IMR-90 (cell line): ENCODE measurements around the gene DLL1. TPM values are rescaled to one million over a fixed set of nuclear protein-coding genes. Genes with fewer than 3 reads are reported as not detected.

Source experiments
- ATAC-seq: fragments of 200-7000 bp; cut with Tn5 transposase; 2 replicates; pipeline ENCODE4 v1.9.1; 2020; ENCODE audit warnings: low read depth, mild to moderate bottlenecking, moderate library complexity
- BruUV-seq: library from RNA; stranded (reverse); fragments of 400-500 nt; replicated peaks from 2 replicates; lab custom pipeline; 2021; lab: Mats Ljungman, UMichigan
- CTCF ChIA-PET: fragments of 300-600 bp; formaldehyde crosslinking; extraction: SDS; loops from one replicate; lab custom pipeline; 2021; ENCODE audit warnings: antibody characterized with exemption; lab: Yijun Ruan, JAX
- POLR2A ChIA-PET: fragments of 300-600 bp; sonication (Branson Sonifier 250); formaldehyde crosslinking; loops from one replicate; lab custom pipeline; 2022; ENCODE audit warnings: antibody characterized with exemption; ENCODE audit not compliant: unreplicated experiment; lab: Charles Lee
- DNase-seq: peaks from one replicate; pipeline ENCODE4 v3.0.0; 2013
- H2AFZ ChIP-seq: replicated peaks from 2 replicates; pipeline ENCODE3; 2013; ENCODE audit warnings: low read length, mild to moderate bottlenecking; ENCODE audit not compliant: poor library complexity
- H2AK5ac ChIP-seq: 2 replicates; pipeline ENCODE4 v1.6.1; 2013; ENCODE audit warnings: low read depth, low read length, inconsistent platforms
- H2AK9ac ChIP-seq: replicated peaks from 2 replicates; pipeline ENCODE3; 2013; ENCODE audit warnings: mild to moderate bottlenecking, low read depth, low read length, moderate library complexity; ENCODE audit not compliant: poor library complexity
- H2BK120ac ChIP-seq: 2 replicates; pipeline ENCODE4 v1.6.1; 2013; ENCODE audit warnings: low read depth, low read length, inconsistent platforms
- H2BK15ac ChIP-seq: 3 replicates; pipeline ENCODE4 v1.6.1; 2013; ENCODE audit warnings: low read depth, low read length, inconsistent platforms
- H2BK20ac ChIP-seq: 2 replicates; pipeline ENCODE4 v1.6.1; 2013; ENCODE audit warnings: low read depth, mild to moderate bottlenecking, inconsistent platforms, low read length, moderate library complexity
- H2BK5ac ChIP-seq: 2 replicates; pipeline ENCODE4 v1.6.1; 2013; ENCODE audit warnings: mild to moderate bottlenecking, low read depth, low read length, inconsistent platforms; ENCODE audit not compliant: poor library complexity, severe bottlenecking
- H3K14ac ChIP-seq: replicated peaks from 2 replicates; pipeline ENCODE4 v1.6.1; 2013; ENCODE audit warnings: low read depth, low read length, inconsistent platforms
- H3K18ac ChIP-seq: 2 replicates; pipeline ENCODE4 v1.6.1; 2013; ENCODE audit warnings: low read depth, low read length, control low read depth
- H3K23ac ChIP-seq: 2 replicates; pipeline ENCODE4 v1.6.1; 2013; ENCODE audit warnings: low read depth, low read length, inconsistent platforms
- H3K27ac ChIP-seq: 2 replicates; pipeline ENCODE4 v1.5.1; 2013; ENCODE audit warnings: mild to moderate bottlenecking, control low read depth, low read length; ENCODE audit not compliant: insufficient read depth
- H3K27me3 ChIP-seq: 2 replicates; pipeline ENCODE4 v1.6.1; 2013; ENCODE audit warnings: low read length; ENCODE audit not compliant: control insufficient read depth, insufficient read depth
- H3K36me3 ChIP-seq: 2 replicates; pipeline ENCODE4 v1.6.1; 2013; ENCODE audit warnings: low read length, mixed read lengths; ENCODE audit not compliant: control insufficient read depth, insufficient read depth
- H3K4ac ChIP-seq: 2 replicates; pipeline ENCODE4 v1.6.1; 2013; ENCODE audit warnings: low read depth, low read length, inconsistent platforms
- H3K4me1 ChIP-seq: 2 replicates; pipeline ENCODE4 v1.6.1; 2013; ENCODE audit warnings: low read length, mixed read lengths; ENCODE audit not compliant: control insufficient read depth, insufficient read depth
- H3K4me2 ChIP-seq: 2 replicates; pipeline ENCODE4 v1.6.1; 2013; ENCODE audit warnings: low read depth, mild to moderate bottlenecking, control low read depth, low read length, moderate library complexity
- H3K4me3 ChIP-seq: 2 replicates; pipeline ENCODE4 v1.5.1; 2013; ENCODE audit warnings: low read depth, mild to moderate bottlenecking, control low read depth, low read length, moderate library complexity; ENCODE audit not compliant: insufficient read depth
- H3K56ac ChIP-seq: 2 replicates; pipeline ENCODE4 v1.6.1; 2013; ENCODE audit warnings: low read length, inconsistent platforms; ENCODE audit not compliant: insufficient read depth; ENCODE audit errors: extremely low read depth
- H3K79me1 ChIP-seq, 2 experiments: 2 replicates each; pipeline ENCODE4 v1.6.1; 2013; ENCODE audit warnings: low read length in 2 of 2, inconsistent platforms in 1 of 2, low read depth in 1 of 2
- H3K9ac ChIP-seq: 2 replicates; pipeline ENCODE4 v1.6.1; 2013; ENCODE audit warnings: low read depth, low read length, control low read depth
- H3K9me1 ChIP-seq: 2 replicates; pipeline ENCODE4 v1.6.1; 2013; ENCODE audit warnings: low read length, inconsistent platforms; ENCODE audit not compliant: insufficient read depth
- H3K9me3 ChIP-seq: 2 replicates; pipeline ENCODE4 v1.6.1; 2013; ENCODE audit warnings: low read length; ENCODE audit not compliant: control insufficient read depth, insufficient read depth
- H4K20me1 ChIP-seq: 2 replicates; pipeline ENCODE4 v1.6.1; 2013; ENCODE audit warnings: low read length, inconsistent platforms; ENCODE audit not compliant: insufficient read depth
- H4K5ac ChIP-seq: 2 replicates; pipeline ENCODE4 v1.6.1; 2013; ENCODE audit warnings: mild to moderate bottlenecking, low read depth, low read length, control low read depth
- H4K8ac ChIP-seq, 2 experiments: 2 replicates each; pipeline ENCODE4 v1.6.1; 2013; ENCODE audit warnings: low read depth in 2 of 2, low read length in 2 of 2, control low read depth in 1 of 2, inconsistent platforms in 1 of 2
- H4K91ac ChIP-seq: 2 replicates; pipeline ENCODE4 v1.6.1; 2013; ENCODE audit warnings: low read depth, low read length, inconsistent platforms; ENCODE audit not compliant: insufficient read depth
- BHLHE40 ChIP-seq: fragments of 150-350 bp; IDR thresholded peaks from 2 replicates; pipeline ENCODE4 v1.6.1; 2016; ENCODE audit warnings: mild to moderate bottlenecking, low read depth, low read length
- CEBPB ChIP-seq: IDR thresholded peaks from 2 replicates; pipeline ENCODE4 v1.6.1; 2012; ENCODE audit warnings: low read depth, low read length, improper control_type of control experiment
- CHD1 ChIP-seq: IDR thresholded peaks from 2 replicates; pipeline ENCODE4 v1.6.1; 2012; ENCODE audit warnings: low read depth, low read length, improper control_type of control experiment
- FOS ChIP-seq: fragments of 150-350 bp; IDR thresholded peaks from 2 replicates; pipeline ENCODE4 v1.6.1; 2016; ENCODE audit warnings: low read depth, low read length
- MAFK ChIP-seq: IDR thresholded peaks from 2 replicates; pipeline ENCODE4 v1.6.1; 2012; ENCODE audit warnings: low read depth, low read length, improper control_type of control experiment
- MAZ ChIP-seq: IDR thresholded peaks from 2 replicates; pipeline ENCODE4 v1.6.1; 2012; ENCODE audit warnings: low read depth, mild to moderate bottlenecking, low read length, improper control_type of control experiment, moderate library complexity, borderline replicate concordance
- MXI1 ChIP-seq: IDR thresholded peaks from 2 replicates; pipeline ENCODE4 v1.6.1; 2012; ENCODE audit warnings: low read depth, mild to moderate bottlenecking, low read length, moderate library complexity, borderline replicate concordance
- NFE2L2 ChIP-seq: fragments of 150-350 bp; IDR thresholded peaks from 2 replicates; pipeline ENCODE4 v1.6.1; 2016; ENCODE audit warnings: low read depth, mild to moderate bottlenecking, low read length
- RCOR1 ChIP-seq: IDR thresholded peaks from 2 replicates; pipeline ENCODE4 v1.6.1; 2012; ENCODE audit warnings: mild to moderate bottlenecking, low read length, improper control_type of control experiment; ENCODE audit not compliant: insufficient replicate concordance
- SMC3 ChIP-seq: fragments of 150-350 bp; IDR thresholded peaks from 2 replicates; pipeline ENCODE4 v1.6.1; 2016; ENCODE audit warnings: low read depth, mild to moderate bottlenecking, antibody characterized with exemption, low read length, moderate library complexity
- WGBS, 2 experiments: methylation state at CpG; one replicate each; pipeline versions ENCODE4 v1.1.5 to v1.1.7; 2013; ENCODE audit warnings: missing lambda C conversion rate in 2 of 2; ENCODE audit not compliant: insufficient read length in 1 of 2; ENCODE audit errors: extremely low coverage in 2 of 2; 5-methylcytosine and 5-hydroxymethylcytosine counted together
- dilution Hi-C: fragments of 300-500 bp; cut with HindIII; formaldehyde crosslinking; loops from one replicate; pipeline ENCODE4 v1.14.3; 2018; ENCODE audit warnings: low sequenced_read_pairs; ENCODE audit not compliant: unreplicated experiment
- in situ Hi-C: fragments of 300-500 bp; cut with MboI; formaldehyde crosslinking; loops from 3 replicates; pipeline ENCODE4 v1.14.3; 2019; ENCODE audit warnings: low sequenced_read_pairs, inconsistent platforms, mixed read lengths
- intact Hi-C: fragments of 100-400 bp; cut with micrococcal nuclease; formaldehyde crosslinking; loops from 2 replicates; pipeline ENCODE4 v1.10.0; 2022
- polyA plus RNA-seq, 3 experiments: library from polyadenylated mRNA; depleted of rRNA; stranded (reverse); fragments of >200 nt; gene quantifications; 2 replicates each; pipeline ENCODE4 v1.2.3, GENCODE V29; 2012; ENCODE audit warnings: low replicate concordance in 1 of 3
- total RNA-seq: library from RNA; depleted of rRNA; stranded (reverse); fragments of >200 nt; gene quantifications from 2 replicates; pipeline ENCODE4 v1.2.3, GENCODE V29; 2012
- TF ChIP-seq, protein P1 (sequence below): fragments of 150-350 bp; IDR thresholded peaks from 2 replicates; pipeline ENCODE4 v1.6.1; 2016; ENCODE audit warnings: low read depth, mild to moderate bottlenecking, low read length, moderate library complexity, borderline replicate concordance
- TF ChIP-seq, protein P2 (sequence below): fragments of 150-350 bp; IDR thresholded peaks from 2 replicates; pipeline ENCODE4 v1.6.1; 2017; ENCODE audit warnings: mild to moderate bottlenecking, antibody characterized with exemption, low read length, low read depth

DLL1 gene
- total and polyA plus RNA-seq, 2 of the 4 experiments (the other 2 are of a cell fraction): under 0.01 to 0.31 TPM

GRCh38 chr6:170308761-170309160 lies 17.9 kb upstream of the DLL1 start:
- TF ChIP-seq SMC3 (no peak), CHD1 (no peak), FOS (no peak), MAFK (no peak), RCOR1 (no peak), MXI1 (no peak), BHLHE40 (no peak), MAZ (no peak), CEBPB (no peak), NFE2L2 (no peak)
- TF ChIP-seq, protein P1, sequence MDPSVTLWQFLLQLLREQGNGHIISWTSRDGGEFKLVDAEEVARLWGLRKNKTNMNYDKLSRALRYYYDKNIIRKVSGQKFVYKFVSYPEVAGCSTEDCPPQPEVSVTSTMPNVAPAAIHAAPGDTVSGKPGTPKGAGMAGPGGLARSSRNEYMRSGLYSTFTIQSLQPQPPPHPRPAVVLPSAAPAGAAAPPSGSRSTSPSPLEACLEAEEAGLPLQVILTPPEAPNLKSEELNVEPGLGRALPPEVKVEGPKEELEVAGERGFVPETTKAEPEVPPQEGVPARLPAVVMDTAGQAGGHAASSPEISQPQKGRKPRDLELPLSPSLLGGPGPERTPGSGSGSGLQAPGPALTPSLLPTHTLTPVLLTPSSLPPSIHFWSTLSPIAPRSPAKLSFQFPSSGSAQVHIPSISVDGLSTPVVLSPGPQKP: no peak
- TF ChIP-seq, protein P2, sequence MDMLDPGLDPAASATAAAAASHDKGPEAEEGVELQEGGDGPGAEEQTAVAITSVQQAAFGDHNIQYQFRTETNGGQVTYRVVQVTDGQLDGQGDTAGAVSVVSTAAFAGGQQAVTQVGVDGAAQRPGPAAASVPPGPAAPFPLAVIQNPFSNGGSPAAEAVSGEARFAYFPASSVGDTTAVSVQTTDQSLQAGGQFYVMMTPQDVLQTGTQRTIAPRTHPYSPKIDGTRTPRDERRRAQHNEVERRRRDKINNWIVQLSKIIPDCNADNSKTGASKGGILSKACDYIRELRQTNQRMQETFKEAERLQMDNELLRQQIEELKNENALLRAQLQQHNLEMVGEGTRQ: no peak
- no peak overlapping the region for H4K5ac ChIP-seq
- no peak overlapping the region for H3K4me3 ChIP-seq
- H2BK5ac ChIP-seq: no peak overlapping the region
- no peak overlapping the region for H2BK15ac ChIP-seq
- H3K9me1 ChIP-seq: peaks cover 28% of the 10 kb centered on the region
- BruUV-seq: no TSS peak
- H3K56ac ChIP-seq: no peak overlapping the region
- H3K14ac ChIP-seq: no peak overlapping the region
- DNase-seq: no peak
- H3K27me3 ChIP-seq: no peaks in the 10 kb centered on the region
- ATAC-seq: no peak
- no peak overlapping the region for H2BK20ac ChIP-seq
- H3K4ac ChIP-seq: no peak overlapping the region
- no peak overlapping the region for H4K91ac ChIP-seq
- no peak overlapping the region for H3K4me2 ChIP-seq
- H3K79me1 ChIP-seq: peaks cover 34 to 61% of the 10 kb centered on the region in 2 experiments
- peaks cover 13% of the 10 kb centered on the region for H3K4me1 ChIP-seq
- H3K9me3 ChIP-seq: no peaks in the 10 kb centered on the region
- intact Hi-C loops: loop anchor here (5.0 kb wide), 2 partner anchors 209 to 586 kb away; partner anchors contain the start of gene PHF10
- no CpG with 5 or more reads among the region's 1 CpG for WGBS, 2 experiments
- no peak overlapping the region for H3K18ac ChIP-seq
- 0 out of 2 replicates have a peak, but pooled peaks cover 2% of the 10 kb centered on the region for H3K36me3 ChIP-seq
- no peak overlapping the region for H3K27ac ChIP-seq
- no peak overlapping the region for H2AFZ ChIP-seq
- H4K8ac ChIP-seq: no peak overlapping the region
- no peak overlapping the region for H3K9ac ChIP-seq
- ChIA-PET POLR2A (no interaction called here), CTCF (no interaction called here)
- H2AK5ac ChIP-seq: no peak overlapping the region
- H4K20me1 ChIP-seq: peaks cover 35% of the 10 kb centered on the region
- H3K23ac ChIP-seq: no peak overlapping the region; the same call in 1 of the 2 replicates
- dilution Hi-C loops: no loop called here
- no peak overlapping the region for H2BK120ac ChIP-seq
- H2AK9ac ChIP-seq: no peak overlapping the region
- in situ Hi-C loops: loop anchor here (10.0 kb wide), 1 partner anchor 514 kb away; no protein-coding TSS in a partner anchor
